ENCODE results near the gene MAPK12.

Gene MAPK12

GRCh38 chr22:50232481-50233151 is 28.9 kb downstream of the MAPK12 start:
- DNase-seq (ENCODE audit: low read depth, low spot score), result no peak

GRCh38 chr22:50229370-50229769 is 32.1 kb downstream of the MAPK12 start:
- DNase-seq (ENCODE audit: low read depth, low spot score), result no peak

- DNase-seq (ENCODE audit: low read depth, low spot score), result no peak
These were observed 33.1 kb downstream of the MAPK12 start for GRCh38 chr22:50228366-50228765.

- DNase-seq (ENCODE audit: low read depth, low spot score), result no peak
These were observed 33.8 kb downstream of the MAPK12 start for GRCh38 chr22:50227579-50228215.

- DNase-seq (ENCODE audit: low read depth, low spot score), result no peak
These were observed 34.7 kb downstream of the MAPK12 start for GRCh38 chr22:50226875-50227165.

- DNase-seq (ENCODE audit: low read depth, low spot score), result no peak
These were observed 35.2 kb downstream of the MAPK12 start for GRCh38 chr22:50226063-50226874.

- no peak for DNase-seq (ENCODE audit: low read depth, low spot score)
These were observed 36.1 kb downstream of the MAPK12 start for GRCh38 chr22:50225200-50225969.

GRCh38 chr22:50224071-50224470 is 37.4 kb downstream of the MAPK12 start:
- DNase-seq (ENCODE audit: low read depth, low spot score), result no peak

- no peak for DNase-seq (ENCODE audit: low read depth, low spot score)
These were observed 39.0 kb downstream of the MAPK12 start for GRCh38 chr22:50222508-50222907.

GRCh38 chr22:50221410-50222300 is 39.8 kb downstream of the MAPK12 start:
- DNase-seq (ENCODE audit: low read depth, low spot score), result no peak

- DNase-seq (ENCODE audit: low read depth, low spot score), result no peak
These were observed 40.7 kb downstream of the MAPK12 start for GRCh38 chr22:50220603-50221409.

GRCh38 chr22:50219800-50220602 is 41.5 kb downstream of the MAPK12 start:
- DNase-seq (ENCODE audit: low read depth, low spot score), result no peak

- DNase-seq (ENCODE audit: low read depth, low spot score), result no peak
These were observed 42.3 kb downstream of the MAPK12 start for GRCh38 chr22:50218996-50219727.

- DNase-seq (ENCODE audit: low read depth, low spot score), result no peak
These were observed 43.1 kb downstream of the MAPK12 start for GRCh38 chr22:50218153-50218995.

GRCh38 chr22:50217543-50218152 is 43.8 kb downstream of the MAPK12 start:
- no peak for DNase-seq (ENCODE audit: low read depth, low spot score)

GRCh38 chr22:50216684-50217520 is 44.6 kb downstream of the MAPK12 start:
- no peak for DNase-seq (ENCODE audit: low read depth, low spot score)
